Measurements from ENCODE around the gene ZNF784.
"Not testable (repeated sequence)": the region's sequence is repeated elsewhere in the genome, so short reads cannot be mapped to it uniquely, and the experiment has no call there.

ZNF784 gene

GRCh38 chr19:55602104-55603001 lies 22.0 kb downstream of the ZNF784 start:
- DNase-seq = no peak

- DNase-seq = no peak
These were observed 23.3 kb downstream of the ZNF784 start for GRCh38 chr19:55601084-55601483.

- DNase-seq = no peak
These were observed 23.7 kb downstream of the ZNF784 start for GRCh38 chr19:55600662-55601028.

- peak; percentile 96 to 99 for DNase-seq
These were observed 24.3 kb downstream of the ZNF784 start, which contains the start of gene ZNF524 for GRCh38 chr19:55599842-55600661. Gene ZNF524, plus strand, starts transcription at chr19:55600288. Its CDS starts 1,825 bp downstream, at chr19:55602113.

- DNase-seq = peak; percentile 99
These were observed 24.9 kb downstream of the ZNF784 start, which contains the start of gene FIZ1 for GRCh38 chr19:55599468-55599841. Gene FIZ1, minus strand, starts transcription at chr19:55599517. Its CDS starts 1,652 bp downstream, at chr19:55597865.

- DNase-seq = peak; percentile 94 to 97
These were observed 25.5 kb downstream of the ZNF784 start for GRCh38 chr19:55598719-55599467.

GRCh38 chr19:55598034-55598433 lies 26.3 kb downstream of the ZNF784 start:
- no peak for DNase-seq

- no peak for DNase-seq
These were observed 26.9 kb downstream of the ZNF784 start for GRCh38 chr19:55597501-55597921.

- no peak for DNase-seq
These were observed 28.1 kb downstream of the ZNF784 start for GRCh38 chr19:55596304-55596703.

GRCh38 chr19:55594996-55595545 lies 29.3 kb downstream of the ZNF784 start:
- no peak for DNase-seq

GRCh38 chr19:55593096-55593772 lies 31.1 kb downstream of the ZNF784 start:
- no peak for DNase-seq

GRCh38 chr19:55592391-55593090 lies 31.8 kb downstream of the ZNF784 start:
- DNase-seq = no peak

GRCh38 chr19:55591555-55591954 lies 32.8 kb downstream of the ZNF784 start:
- DNase-seq = peak in 1 of 2 experiments; percentile 35

- peak in 1 of 2 experiments; percentile 52 for DNase-seq
These were observed 33.7 kb downstream of the ZNF784 start for GRCh38 chr19:55590617-55591016.

GRCh38 chr19:55590109-55590508 lies 34.3 kb downstream of the ZNF784 start:
- DNase-seq = no peak

- DNase-seq = no peak
These were observed 35.6 kb downstream of the ZNF784 start for GRCh38 chr19:55588738-55589137.

- DNase-seq = peak; percentile 96 to 99
These were observed 37.2 kb downstream of the ZNF784 start for GRCh38 chr19:55586976-55587668.

- peak; percentile 52 to 90 for DNase-seq
These were observed 38.6 kb downstream of the ZNF784 start for GRCh38 chr19:55585658-55586339.

- no peak for DNase-seq
These were observed 39.5 kb downstream of the ZNF784 start for GRCh38 chr19:55584871-55585270.

GRCh38 chr19:55583897-55584296 lies 40.5 kb downstream of the ZNF784 start:
- not testable (repeated sequence) for DNase-seq
